Inflammatory macrophage treated with lipopolysaccharide for 1 hour (primary cell): ENCODE measurements around the gene GGTLC1.

Source experiments
- DNase-seq, 2 donors: peaks; one replicate each; pipeline ENCODE4 v3.0.0-alpha.2; 2020 to 2022

The GGTLC1 gene

GRCh38 chr20:23962272-23962671 lies 26.3 kb downstream of the GGTLC1 start:
- no peak for DNase-seq

- no peak for DNase-seq
These were observed 29.5 kb downstream of the GGTLC1 start for GRCh38 chr20:23959054-23959453.

- DNase-seq = no peak
These were observed 32.7 kb downstream of the GGTLC1 start for GRCh38 chr20:23955896-23956295.

- DNase-seq = no peak
These were observed 34.4 kb downstream of the GGTLC1 start for GRCh38 chr20:23954008-23954745.

GRCh38 chr20:23946206-23946605 lies 42.4 kb downstream of the GGTLC1 start:
- DNase-seq = no peak

- no peak for DNase-seq
These were observed 45.3 kb downstream of the GGTLC1 start for GRCh38 chr20:23943304-23943703.

GRCh38 chr20:23939641-23940040 lies 48.9 kb downstream of the GGTLC1 start:
- no peak for DNase-seq

- no peak for DNase-seq
These were observed 49.5 kb downstream of the GGTLC1 start for GRCh38 chr20:23939063-23939462.

- DNase-seq = no peak
These were observed 50.5 kb downstream of the GGTLC1 start for GRCh38 chr20:23938118-23938438.

GRCh38 chr20:23937303-23938117 lies 51.1 kb downstream of the GGTLC1 start:
- peak; percentile 15 to 59 for DNase-seq
